Stimulated activated CD4-positive, alpha-beta T cell treated with anti-CD3 and anti-CD28 coated beads, Interleukin-1b, Interleukin-23, amount 100 ng/mL, for 1 hour (primary cell): Measurements from ENCODE around the gene SEC14L1.

Experiments
- DNase-seq, 2 donors: peaks; one replicate each; pipeline ENCODE4 v3.0.0-alpha.2; 2020; ENCODE audit warnings: low read depth in 2 of 2

SEC14L1 gene

DNA sequence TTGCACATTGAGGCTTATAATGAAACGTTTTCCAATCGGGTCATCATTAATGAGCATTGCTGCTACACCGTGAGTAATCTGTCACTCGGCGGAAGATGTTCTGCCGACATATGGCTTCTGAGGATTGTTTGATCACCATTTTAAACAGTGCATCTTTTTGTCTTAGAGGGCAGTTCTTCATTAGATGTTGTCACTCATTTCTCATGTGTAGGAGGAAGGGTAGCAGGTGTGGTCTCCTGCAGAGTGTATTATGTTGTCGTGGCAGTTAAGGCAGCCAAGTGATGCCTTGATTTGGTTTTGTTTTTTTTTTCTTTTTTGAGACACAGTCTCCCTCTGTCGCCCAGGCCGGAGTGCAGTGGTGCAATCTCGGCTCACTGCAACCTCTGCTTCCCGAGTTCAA lies 50.5 kb downstream of the SEC14L1 start:
- no peak for DNase-seq

DNA sequence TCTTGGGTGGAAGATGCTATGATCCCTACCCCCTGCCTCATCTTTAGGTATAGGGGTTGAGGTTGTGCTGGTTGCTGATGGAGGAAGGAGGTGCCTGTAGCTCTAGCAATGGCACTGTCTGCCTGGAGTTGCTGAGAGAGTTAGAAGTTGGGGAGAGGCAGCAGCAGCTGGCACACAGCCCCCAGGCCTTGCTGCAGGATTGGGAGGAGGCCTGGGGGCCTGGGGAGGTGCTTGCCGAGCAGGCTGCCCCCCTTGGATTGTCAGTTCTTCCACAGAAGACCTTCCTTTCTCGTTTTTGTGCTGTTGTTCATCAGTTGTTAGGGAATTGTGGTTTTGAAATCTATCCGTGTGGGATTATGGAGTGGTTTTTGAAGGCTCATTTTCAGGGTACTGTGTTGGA lies 52.9 kb downstream of the SEC14L1 start:
- no peak for DNase-seq

DNA sequence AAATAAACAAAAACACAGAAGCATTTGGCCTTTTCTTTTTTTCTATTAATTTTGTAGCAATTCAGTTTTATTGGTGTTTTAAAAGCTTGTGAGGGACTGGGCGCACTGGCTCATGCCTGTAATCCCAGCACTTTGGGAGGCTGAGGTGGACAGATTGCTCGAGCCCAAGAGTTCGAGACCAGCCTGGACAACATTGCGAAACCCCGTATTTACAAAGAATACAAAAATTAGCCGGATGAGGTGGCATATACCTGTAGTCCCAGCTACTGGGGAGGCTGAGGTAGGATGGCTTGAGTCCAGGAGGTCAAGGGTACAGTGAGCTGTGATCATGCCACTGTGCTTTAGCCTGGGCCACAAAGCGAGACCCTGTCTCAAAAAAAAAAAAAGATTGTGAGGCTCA lies 53.4 kb downstream of the SEC14L1 start:
- no peak for DNase-seq

DNA sequence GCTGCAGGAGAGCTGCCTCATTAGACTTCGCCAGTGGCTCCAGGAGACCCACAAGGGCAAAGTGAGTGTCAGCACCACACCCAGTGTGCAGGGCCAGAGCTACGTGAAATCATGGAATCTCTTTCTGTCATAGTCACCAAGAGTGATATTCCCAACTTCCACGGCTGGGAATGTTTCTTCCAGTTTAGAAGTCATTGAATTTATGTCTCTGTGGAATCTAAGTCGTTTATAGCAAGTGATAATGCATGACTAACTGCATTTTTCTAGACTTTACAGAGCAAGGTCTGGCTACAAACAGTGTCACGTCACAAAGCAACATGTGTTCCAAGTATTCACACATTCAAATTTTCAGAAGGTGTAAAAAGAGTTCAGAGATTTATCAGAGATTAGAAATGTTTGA lies 55.5 kb downstream of the SEC14L1 start:
- no peak for DNase-seq

DNA sequence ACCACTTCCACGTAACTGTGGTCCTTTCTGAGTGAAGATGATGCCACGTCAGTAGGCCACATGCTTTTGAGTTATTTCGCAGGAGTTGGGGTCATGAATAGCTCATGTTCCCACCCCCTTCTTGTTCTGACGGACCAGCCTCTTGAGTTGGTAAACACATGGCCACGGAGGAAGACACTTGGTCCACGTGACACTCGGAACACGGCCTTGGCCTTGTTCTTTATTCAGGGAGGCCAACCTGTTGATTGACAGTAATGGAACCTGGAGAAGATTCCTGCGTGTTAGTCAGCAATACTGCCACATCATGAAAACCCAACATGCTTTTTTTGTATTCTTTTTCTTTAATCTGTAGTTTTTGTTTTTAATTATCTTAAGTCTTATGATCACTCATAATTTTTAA lies 56.3 kb downstream of the SEC14L1 start:
- no peak for DNase-seq

DNA sequence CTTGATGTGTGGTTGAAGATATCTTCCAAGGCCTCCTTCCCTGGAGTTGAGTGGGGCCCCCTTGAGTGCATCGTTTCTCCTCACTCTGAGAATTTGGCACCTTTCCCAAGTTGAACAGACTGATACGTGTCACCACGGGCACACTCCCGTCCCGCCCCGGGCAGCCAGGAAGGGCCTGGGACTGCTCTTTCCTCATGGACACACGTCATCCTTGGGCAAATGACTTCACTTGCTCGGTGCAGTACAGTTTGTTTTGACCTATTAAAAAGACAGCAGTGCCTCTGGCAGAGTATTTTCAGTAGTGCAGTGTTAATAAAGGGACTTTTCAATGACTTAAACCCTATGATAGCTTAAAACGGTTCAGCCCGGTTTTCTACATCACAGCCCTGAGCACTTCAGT lies 59.9 kb downstream of the SEC14L1 start:
- DNase-seq, result no peak

DNA sequence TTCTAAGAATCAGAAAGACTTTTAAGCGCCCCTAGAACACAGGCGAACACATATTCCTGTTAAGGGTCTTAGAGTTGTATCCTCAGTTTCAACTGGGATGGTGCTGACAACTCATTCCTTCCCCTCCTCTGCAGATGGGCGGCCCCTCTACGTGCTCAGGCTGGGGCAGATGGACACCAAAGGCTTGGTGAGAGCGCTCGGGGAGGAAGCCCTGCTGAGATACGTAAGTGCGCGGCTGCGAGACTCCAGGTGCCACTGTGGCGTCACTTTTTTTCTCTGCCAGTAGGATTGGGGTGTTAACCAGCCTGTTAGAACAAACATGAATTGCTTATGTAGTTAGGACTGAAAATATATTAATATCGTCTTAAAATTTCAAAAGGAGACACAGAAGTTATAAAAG lies 62.7 kb downstream of the SEC14L1 start:
- no peak for DNase-seq

DNA sequence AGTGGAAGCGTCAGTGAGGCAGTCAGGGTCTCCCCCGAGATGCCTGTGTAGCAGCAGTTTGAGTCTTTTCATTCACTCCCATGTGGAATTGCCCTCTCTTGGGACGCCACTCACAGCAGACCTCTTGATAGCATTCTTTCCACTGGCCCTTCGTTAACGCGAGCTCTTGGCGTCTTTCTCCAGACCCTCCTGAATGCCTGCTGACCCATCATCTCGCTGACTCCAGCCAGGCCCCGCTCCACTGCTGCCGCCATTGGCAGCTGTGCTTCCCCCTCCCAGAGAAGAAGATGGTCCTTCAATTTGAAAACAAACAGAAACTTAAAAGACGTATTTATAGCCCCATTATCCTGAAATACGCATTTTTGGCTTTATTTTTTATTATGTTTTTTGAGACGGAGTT lies 63.1 kb downstream of the SEC14L1 start:
- no peak for DNase-seq

DNA sequence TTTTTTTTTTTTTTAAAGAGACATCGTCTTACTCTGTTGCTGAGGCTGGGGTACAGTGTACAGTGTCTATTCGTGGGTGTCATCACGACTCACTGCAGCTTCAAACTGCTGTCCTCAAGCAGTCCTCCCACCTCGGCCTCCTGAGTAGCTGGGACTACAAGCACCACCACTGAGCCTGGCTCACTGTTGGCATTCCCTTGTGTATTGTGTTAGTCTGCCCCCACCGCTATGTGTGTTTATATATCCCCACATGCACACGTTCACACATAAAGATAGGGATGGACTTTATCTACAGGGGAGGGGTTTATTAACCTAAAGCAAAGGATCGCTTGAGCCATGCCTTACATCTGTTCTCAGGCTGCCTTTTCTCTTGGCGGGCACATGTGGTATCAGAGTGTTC lies 63.8 kb downstream of the SEC14L1 start:
- DNase-seq, result no peak

DNA sequence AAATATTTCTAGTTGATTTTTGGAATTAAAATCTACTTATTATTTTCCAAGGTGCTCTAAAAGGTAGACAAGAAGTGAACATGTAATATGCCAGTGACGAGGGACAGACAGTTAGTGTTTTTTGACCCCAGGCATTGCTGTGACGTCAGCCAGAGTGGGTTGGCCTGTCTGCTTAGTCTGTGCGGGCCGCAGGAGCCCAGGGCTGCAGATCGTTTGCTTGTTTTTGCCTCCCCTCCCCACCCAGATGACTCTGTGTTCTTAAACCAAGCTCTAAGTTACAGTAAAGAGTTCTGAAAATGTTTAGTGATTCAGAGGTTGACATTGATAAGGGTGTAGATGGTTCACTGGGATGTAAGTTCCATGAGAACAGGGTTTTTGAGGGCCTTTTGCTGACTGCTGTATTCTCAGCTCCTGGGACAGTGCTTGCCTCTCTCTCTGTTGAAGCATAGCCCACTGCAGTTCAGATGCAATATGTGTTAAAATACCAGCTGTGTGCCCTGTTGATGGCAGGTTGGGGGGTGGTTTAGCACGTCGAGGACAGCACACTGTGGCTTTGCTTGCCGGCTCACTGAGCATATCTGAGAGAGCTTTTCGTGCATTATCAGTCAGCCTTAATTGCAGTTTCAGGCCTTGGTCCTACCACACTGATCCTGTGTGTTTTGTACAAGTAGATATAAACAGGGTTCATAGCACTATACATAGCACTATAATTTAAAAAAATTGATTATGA lies 64.8 kb downstream of the SEC14L1 start:
- no peak for DNase-seq

DNA sequence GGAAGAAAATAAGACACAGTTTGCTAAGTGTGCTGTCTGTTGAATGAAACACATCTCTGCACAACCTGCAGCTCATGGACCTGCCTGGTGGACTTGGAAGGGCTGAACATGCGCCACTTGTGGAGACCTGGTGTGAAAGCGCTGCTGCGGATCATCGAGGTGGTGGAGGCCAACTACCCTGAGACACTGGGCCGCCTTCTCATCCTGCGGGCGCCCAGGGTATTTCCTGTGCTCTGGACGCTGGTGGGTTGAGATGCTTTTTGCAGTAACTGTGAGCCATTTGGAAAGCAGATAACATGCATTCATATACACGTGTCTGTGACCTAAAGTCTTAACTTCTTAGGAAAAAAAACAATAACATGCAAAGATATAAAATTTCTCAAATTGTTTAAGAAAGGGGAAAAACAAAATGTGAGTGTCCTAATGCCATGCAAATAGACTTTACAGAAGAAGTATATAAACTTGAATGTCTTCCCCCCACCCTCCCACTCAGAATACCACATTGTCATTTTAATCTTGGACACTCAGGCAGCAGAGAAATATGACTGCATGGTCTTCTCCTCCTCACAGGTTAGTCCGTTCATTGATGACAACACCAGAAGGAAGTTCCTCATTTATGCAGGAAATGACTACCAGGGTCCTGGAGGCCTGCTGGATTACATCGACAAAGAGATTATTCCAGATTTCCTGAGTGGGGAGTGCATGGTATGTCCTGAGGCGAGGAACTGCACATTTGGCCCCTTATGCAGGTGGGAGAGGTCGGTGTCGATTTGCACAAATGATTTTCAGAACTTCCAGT lies 65.6 kb downstream of the SEC14L1 start:
- DNase-seq, result no peak

DNA sequence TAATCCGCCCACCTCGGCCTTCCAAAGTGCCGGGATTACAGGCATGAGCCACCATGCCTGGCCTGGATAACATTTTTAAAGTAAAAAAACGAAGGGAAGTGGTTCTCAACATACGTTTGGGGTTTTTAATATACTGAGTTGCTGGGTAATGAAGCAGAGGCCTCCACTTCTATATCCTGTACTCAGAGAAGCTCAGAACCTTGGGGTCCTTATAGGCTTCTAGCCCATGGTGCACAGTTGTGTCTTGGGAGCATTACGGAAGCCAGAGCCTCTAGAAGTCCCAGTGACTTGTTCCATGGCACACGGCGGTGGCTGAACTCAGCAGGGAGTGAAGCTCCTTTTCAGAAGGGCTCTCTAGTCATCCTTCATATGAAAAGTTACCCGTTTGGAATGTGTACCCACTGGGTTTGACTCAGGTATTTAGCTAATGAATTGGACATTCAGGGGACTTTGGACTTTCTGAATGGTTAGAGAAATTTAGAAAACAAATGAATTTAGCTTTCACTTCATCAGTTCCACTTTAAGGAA lies 67.0 kb downstream of the SEC14L1 start:
- DNase-seq, result no peak

DNA sequence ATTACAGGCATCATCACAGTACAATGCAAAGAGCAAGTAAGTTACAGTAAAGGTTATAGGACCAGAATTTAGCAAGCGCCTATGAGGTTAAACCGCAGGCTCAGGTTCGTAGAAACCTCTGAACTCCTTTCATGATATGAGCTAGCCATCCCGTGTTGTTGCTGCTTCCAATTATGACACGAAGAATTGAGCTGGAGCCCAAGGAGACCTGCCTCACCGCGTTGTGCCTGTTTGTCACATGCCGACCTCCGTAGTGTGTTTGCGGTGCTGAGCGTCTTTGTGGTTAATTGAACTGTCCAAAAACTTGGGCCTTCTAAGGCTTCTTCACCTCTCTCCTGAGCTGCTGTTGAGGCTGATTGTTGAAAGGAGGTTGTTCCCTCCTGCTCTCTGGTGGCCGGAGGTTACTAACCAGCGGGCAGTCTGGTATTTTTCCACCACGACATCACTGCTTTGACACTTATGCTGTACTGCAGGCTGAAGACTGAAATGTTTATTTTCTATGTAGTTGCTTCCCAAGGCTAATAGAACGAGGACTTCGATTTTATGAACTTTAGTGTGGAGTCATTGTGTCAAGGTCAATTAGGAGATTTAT lies 67.5 kb downstream of the SEC14L1 start:
- DNase-seq, result no peak

DNA sequence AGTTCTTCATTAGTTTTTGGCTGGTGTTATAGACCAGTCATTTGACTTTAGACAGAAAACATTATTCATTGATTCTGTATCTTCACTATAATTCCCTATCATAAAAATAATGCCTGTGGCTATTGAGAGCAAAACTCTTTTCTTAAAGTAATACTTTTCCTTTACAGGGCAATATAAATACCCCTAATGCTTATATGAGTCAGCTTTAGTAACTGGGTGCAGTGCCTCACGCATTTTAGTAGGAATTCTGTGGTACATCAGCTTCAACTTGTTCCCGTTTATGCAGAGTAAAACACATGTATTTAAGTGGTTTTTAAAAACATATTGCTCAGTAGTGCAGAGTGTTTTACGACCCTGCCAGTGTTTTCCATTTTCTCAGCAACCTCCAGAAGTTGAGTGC lies 68.1 kb downstream of the SEC14L1 start:
- no peak for DNase-seq

DNA sequence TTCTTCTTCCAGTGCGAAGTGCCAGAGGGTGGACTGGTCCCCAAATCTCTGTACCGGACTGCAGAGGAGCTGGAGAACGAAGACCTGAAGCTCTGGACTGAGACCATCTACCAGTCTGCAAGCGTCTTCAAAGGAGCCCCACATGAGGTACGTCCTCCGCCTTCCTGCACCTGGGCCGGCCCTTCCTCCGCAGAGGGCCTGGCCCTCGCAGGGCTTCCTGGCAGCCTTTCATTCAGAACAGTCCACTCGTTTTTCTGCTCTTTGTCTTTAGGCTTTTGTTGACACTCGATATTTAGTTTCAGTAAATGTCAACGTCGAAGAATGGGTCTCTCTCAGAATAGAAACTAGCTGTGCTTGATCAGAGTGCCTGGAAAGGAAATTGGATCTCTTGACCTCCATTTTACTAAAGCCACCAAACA lies 68.6 kb downstream of the SEC14L1 start:
- no peak for DNase-seq

DNA sequence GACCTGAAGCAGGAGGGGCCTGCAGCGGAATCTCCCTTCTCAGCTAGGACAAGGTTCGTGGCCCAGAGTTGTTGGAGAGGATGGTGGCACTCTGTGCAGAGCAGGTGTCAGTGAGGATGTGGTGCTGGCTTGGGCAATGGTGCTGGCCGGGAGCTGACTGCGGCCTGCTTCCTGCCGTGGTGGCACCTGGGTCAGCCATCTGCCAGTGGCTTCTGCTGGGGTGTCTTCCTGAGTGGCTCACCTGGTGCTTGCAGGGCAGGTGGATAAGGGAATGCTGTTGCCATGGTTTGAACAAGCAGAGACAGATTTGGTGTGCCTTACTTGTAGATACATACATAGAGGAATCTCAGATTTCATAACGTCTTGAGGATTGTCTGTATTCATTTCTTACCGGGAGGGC lies 69.6 kb downstream of the SEC14L1 start:
- no peak for DNase-seq

DNA sequence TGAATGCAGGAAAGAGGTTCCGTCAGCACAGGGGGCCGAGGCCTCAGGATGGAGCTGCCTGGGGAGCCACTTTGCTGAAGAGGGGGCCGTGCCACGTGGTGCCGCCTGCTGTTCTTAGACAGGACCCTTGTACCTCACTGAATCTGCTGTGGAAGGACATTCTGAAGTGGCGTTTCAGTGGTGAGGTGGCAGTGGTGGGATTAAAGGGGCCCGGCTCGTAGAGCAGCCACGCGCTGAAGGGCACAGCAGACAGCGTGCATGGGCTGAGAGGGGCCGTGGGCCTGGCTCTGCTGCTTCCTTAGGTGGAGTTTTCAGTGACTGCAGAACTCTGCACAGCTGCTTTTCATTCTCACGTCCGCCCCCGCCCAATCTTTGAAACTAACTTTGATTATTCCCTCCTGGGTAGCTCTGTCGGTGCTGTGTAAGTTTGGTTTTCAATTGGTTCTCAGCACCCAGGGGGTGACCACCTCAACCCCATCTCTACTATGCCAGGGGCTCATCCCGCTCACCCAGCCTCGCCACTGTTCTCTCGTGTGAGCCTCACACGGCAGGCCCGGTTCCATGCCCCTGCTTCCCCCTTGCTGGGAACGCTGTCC lies 70.3 kb downstream of the SEC14L1 start:
- DNase-seq, result no peak

DNA sequence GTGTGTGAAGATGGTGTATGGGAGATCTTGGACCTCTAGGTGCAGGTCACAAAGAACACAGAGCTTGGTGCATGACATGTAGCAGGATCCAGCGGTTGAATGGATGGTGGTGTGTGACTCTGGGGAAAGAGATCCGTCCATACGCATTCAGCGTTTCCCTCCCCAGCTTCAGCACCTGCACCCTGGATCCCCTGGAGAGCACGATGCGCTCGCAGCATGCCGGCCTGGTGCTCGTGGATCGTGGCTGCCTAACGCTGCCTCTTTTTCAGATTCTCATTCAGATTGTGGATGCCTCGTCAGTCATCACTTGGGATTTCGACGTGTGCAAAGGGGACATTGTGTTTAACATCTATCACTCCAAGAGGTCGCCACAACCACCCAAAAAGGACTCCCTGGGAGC lies 70.9 kb downstream of the SEC14L1 start:
- no peak for DNase-seq

DNA sequence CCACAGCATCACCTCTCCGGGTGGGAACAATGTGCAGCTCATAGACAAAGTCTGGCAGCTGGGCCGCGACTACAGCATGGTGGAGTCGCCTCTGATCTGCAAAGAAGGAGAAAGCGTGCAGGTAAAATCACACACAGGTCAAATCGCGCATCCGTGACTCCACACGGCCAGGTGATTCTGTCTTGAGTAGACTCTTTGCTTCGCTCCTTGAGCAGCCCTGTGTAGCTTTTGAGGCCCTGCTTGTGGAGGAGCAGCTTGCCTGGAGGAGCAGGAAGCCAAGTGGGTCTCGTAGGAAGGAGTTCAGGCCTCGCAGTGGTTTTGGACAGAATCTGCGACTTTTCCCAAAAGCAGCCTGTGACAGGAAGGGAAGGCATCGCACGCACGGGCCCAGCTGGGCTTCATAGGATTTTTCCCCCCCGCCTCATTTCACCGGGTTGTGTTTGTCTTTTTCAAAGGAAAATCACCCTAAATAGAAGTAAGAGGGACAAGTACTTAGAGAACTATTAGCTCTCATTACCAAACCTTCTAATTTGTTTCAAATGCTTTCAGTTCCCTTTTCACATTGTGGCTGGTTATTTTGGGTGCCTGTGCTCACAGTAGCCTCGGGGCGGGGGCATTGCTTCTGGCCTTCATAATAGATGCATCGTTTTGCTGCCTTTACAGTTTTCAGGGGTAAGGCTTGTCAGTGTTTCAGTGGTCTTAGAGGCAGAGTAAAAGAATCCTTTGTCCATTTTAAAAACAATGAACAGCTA lies 71.5 kb downstream of the SEC14L1 start:
- no peak for DNase-seq

DNA sequence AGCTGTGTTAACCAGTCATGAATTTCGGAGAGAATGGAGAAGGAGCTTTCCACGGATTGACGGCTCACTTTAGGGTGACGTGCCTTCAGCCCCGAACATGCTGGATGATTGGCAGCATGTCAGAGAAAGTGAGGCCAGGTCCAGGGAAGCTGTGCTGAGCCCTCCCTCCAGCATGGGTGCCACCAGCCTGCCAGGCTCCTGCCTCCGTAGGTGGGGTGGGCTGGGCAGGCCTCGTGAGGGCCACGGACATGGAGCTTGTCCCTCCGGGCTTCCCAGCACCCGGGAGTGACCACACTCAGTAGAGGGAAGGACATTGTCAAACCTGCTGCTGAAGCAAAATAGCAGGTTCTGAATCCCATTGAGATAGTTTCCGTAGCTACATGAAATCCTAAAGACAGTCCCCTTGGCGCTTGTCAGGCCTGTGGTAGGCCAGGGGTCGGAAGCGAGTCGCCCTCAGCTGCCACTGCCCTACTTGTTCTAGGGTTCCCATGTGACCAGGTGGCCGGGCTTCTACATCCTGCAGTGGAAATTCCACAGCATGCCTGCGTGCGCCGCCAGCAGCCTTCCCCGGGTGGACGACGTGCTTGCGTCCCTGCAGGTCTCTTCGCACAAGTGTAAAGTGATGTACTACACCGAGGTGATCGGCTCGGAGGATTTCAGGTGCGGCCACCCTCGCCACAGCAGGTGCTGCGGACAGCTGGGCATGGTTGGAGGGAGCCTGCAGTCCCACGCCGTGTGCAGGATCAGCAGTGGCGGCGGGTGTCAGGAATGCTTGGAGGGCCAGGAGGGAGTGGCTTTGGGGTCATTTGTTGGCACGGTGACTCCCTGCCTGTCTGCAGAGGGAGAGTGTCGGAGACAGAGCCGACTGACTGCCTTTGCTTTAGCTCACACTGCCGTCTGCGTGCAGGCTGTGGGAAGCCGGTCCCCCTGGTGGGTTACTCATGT lies 72.3 kb downstream of the SEC14L1 start:
- DNase-seq, result no peak

DNA sequence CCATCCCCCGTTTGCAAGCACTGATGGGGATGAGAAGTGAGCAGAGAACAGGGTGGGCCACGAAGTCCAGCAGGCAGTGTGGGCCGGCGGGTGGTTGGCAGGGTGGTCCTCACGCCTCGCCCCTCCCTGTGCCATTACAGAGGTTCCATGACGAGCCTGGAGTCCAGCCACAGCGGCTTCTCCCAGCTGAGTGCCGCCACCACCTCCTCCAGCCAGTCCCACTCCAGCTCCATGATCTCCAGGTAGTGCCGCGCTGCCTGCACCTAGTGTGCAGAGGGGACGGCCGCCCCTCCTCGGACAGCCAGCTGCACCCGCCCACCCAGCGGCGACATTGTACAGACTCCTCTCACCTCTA lies 73.0 kb downstream of the SEC14L1 start:
- DNase-seq, result no peak
